Activated CD8-positive, alpha-beta T cell treated with anti-CD3 and anti-CD28 coated beads for 36 hours (primary cell): ENCODE measurements around the gene SYT2. TPM values are rescaled to one million over a fixed set of nuclear protein-coding genes. Genes with fewer than 3 reads are reported as not detected.
"Not testable (repeated sequence)": the region's sequence is repeated elsewhere in the genome, so short reads cannot be mapped to it uniquely, and the experiment has no call there.

Experiments used
- ATAC-seq: fragments of 200-7000 bp; cut with Tn5 transposase; one replicate; pipeline ENCODE4 v1.10.0; 2021; ENCODE audit warnings: mild to moderate bottlenecking, moderate library complexity
- CTCF ChIA-PET: fragments of 350-600 bp; sonication (Branson Sonifier 250); formaldehyde crosslinking; loops from one replicate; lab custom pipeline; 2021; ENCODE audit warnings: antibody characterized with exemption; lab: Charles Lee
- POLR2A ChIA-PET: fragments of 350-600 bp; sonication (Branson Sonifier 250); formaldehyde crosslinking; loops from one replicate; lab custom pipeline; 2021; ENCODE audit warnings: antibody characterized with exemption; lab: Charles Lee
- DNase-seq: peaks from one replicate; pipeline ENCODE4 v3.0.0-alpha.2; 2020
- H3K27ac Mint-ChIP-seq: one replicate; pipeline ENCODE4 v1.8.0; 2021; ENCODE audit warnings: mild to moderate bottlenecking, mixed read lengths
- H3K27me3 Mint-ChIP-seq: one replicate; pipeline ENCODE4 v1.8.0; 2021; ENCODE audit warnings: mixed read lengths
- H3K36me3 Mint-ChIP-seq: one replicate; pipeline ENCODE4 v1.8.0; 2021; ENCODE audit warnings: low read depth, mixed read lengths
- H3K4me1 Mint-ChIP-seq: one replicate; pipeline ENCODE4 v1.8.0; 2021; ENCODE audit warnings: low read depth, mixed read lengths
- H3K4me3 Mint-ChIP-seq: one replicate; pipeline ENCODE4 v1.8.0; 2021; ENCODE audit warnings: mild to moderate bottlenecking, moderate library complexity, mixed read lengths
- H3K9me3 Mint-ChIP-seq: one replicate; pipeline ENCODE4 v1.8.0; 2021; ENCODE audit warnings: mixed read lengths
- intact Hi-C: fragments of 100-400 bp; cut with micrococcal nuclease; formaldehyde crosslinking; loops from one replicate; pipeline ENCODE4 v1.10.0; 2022
- total RNA-seq, 2 experiments: library from RNA; stranded (reverse); gene quantifications; one replicate each; pipeline ENCODE4 v1.2.3, GENCODE V29; 2021
- TF ChIP-seq, protein P1 (sequence below): fragments of 200-600 bp; IDR thresholded peaks from one replicate; pipeline ENCODE4 v1.8.0; 2022; ENCODE audit warnings: antibody characterized with exemption, mild to moderate bottlenecking

The SYT2 gene
- total RNA-seq, 2 experiments from 2014 or later: not detected

DNA sequence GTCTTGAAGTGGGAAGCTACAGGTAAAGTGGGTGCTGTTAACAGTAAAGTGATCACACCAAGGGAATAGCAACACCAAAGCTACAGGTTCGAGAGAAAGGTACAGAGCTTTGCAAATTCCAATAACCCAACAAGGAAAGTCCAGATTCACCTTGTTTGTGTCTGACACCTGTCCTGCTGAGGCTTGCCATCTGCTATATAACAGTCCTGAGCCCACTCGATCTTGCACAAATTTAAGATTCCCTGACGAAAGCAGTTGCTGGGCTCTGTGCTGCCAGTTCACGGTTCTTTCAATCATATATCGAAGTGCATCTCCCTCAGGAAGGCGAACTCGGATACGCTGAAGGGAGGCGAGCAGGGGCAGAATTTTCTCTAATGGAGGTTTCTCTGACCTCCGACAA lies 23.0 kb upstream of the SYT2 start:
- Mint-ChIP-seq H3K36me3 (peaks cover 28% of the 10 kb centered on the region), H3K4me1 (no peaks in the 10 kb centered on the region), H3K27ac (no peak overlapping the region), H3K27me3 (no peaks in the 10 kb centered on the region), H3K9me3 (no peaks in the 10 kb centered on the region), H3K4me3 (no peak overlapping the region)
- ATAC-seq (no peak), DNase-seq (no peak)
- intact Hi-C loops: no loop called here
- TF ChIP-seq, protein P1, sequence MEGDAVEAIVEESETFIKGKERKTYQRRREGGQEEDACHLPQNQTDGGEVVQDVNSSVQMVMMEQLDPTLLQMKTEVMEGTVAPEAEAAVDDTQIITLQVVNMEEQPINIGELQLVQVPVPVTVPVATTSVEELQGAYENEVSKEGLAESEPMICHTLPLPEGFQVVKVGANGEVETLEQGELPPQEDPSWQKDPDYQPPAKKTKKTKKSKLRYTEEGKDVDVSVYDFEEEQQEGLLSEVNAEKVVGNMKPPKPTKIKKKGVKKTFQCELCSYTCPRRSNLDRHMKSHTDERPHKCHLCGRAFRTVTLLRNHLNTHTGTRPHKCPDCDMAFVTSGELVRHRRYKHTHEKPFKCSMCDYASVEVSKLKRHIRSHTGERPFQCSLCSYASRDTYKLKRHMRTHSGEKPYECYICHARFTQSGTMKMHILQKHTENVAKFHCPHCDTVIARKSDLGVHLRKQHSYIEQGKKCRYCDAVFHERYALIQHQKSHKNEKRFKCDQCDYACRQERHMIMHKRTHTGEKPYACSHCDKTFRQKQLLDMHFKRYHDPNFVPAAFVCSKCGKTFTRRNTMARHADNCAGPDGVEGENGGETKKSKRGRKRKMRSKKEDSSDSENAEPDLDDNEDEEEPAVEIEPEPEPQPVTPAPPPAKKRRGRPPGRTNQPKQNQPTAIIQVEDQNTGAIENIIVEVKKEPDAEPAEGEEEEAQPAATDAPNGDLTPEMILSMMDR: no peak
- ChIA-PET POLR2A (interaction anchor here (1.0 kb wide), 1 partner anchor 16 kb away, joined by 3 read pairs; no protein-coding TSS in a partner anchor), CTCF (interaction anchor here (1.0 kb wide), 1 partner anchor 16 kb away, joined by 3 read pairs; no protein-coding TSS in a partner anchor)

DNA sequence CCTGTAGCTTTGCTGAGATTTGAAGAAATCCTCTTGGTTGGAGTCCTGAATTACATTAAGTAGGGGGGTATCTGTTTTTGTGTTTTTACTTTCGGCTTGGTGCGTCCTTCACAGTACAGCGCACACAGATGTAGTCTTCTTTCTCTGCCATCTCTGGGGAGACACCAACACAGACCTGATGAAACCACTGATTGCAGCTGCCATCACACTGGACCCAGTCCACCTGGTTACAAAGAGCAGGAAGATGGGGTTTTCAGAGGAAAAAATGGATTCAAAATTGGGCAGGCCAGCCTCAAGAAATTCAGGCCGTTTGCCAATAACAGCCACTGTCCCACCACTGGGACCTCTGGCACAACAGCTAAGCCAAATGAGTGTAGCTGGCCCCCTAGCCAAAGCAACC lies 18.7 kb upstream of the SYT2 start:
- DNase-seq: no peak
- TF ChIP-seq, protein P1: no peak
- Mint-ChIP-seq H3K27ac (no peak overlapping the region), H3K4me1 (no peaks in the 10 kb centered on the region), H3K9me3 (no peaks in the 10 kb centered on the region), H3K36me3 (peaks cover 28% of the 10 kb centered on the region), H3K4me3 (no peak overlapping the region), H3K27me3 (no peaks in the 10 kb centered on the region)
- no peak for ATAC-seq
- CTCF ChIA-PET: interaction anchor here (1.0 to 2.5 kb wide), 3 partner anchors 9 to 270 kb away, joined by 3 to 17 read pairs (median 5); no protein-coding TSS in a partner anchor
- intact Hi-C loops: no loop called here
- POLR2A ChIA-PET: interaction anchor here (0.6 to 1.1 kb wide), 2 partner anchors 16 to 708 kb away, joined by 3 read pairs; no protein-coding TSS in a partner anchor

DNA sequence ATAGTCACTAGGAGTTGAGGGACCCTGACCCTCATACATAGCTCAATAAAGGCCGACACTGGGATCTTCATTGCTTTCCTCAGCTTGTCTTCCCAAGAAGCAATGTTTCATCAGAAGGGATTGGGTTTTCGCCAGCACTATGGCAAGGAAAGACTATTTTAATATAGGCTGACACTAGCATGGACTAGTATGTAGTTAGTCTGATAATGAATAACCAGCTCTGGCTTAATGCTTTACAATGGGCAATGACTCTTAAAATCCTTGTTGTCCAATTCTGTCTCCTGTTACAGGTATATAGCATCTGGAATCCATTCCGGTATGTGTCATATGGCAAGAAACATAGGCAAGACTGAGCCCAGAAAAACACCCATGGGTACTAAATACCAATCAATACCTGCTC lies 15.3 kb upstream of the SYT2 start:
- H3K36me3 Mint-ChIP-seq: peaks cover 18% of the 10 kb centered on the region
- ChIA-PET CTCF (interaction anchor here (0.9 to 1.9 kb wide), 2 partner anchors 127 to 273 kb away, joined by 3 to 5 read pairs; no protein-coding TSS in a partner anchor), POLR2A (interaction anchor here (0.7 to 1.6 kb wide), 2 partner anchors 9 to 33 kb away, joined by 3 read pairs; no protein-coding TSS in a partner anchor)
- no peak overlapping the region for H3K4me3 Mint-ChIP-seq
- ATAC-seq (no peak), DNase-seq (no peak)
- H3K4me1 Mint-ChIP-seq: no peaks in the 10 kb centered on the region
- H3K9me3 Mint-ChIP-seq: no peaks in the 10 kb centered on the region
- intact Hi-C loops: no loop called here
- TF ChIP-seq, protein P1: no peak
- H3K27me3 Mint-ChIP-seq: no peaks in the 10 kb centered on the region
- no peak overlapping the region for H3K27ac Mint-ChIP-seq

DNA sequence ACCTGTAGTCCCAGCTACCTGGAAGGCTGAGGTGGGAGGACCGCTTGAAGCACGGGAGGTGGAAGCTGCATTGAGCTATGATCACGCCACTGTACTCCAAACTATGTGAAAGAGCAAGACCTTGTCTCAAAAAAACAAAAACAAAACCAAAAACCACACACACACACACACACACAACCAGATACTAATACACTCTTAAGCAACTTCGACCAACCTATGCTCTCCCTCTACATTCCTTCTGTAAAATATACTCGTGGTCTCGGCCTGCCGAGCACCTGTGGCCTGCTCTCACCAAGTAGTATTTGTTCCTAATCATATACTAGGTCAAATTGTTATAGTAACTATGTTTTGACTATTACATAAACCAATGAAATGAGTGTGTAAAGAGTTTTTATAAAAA lies 13.5 kb upstream of the SYT2 start:
- ATAC-seq: no peak
- Mint-ChIP-seq H3K36me3 (peaks cover 9% of the 10 kb centered on the region), H3K27me3 (no peaks in the 10 kb centered on the region), H3K4me1 (peaks cover 4% of the 10 kb centered on the region), H3K4me3 (no peak overlapping the region), H3K9me3 (no peaks in the 10 kb centered on the region), H3K27ac (no peak overlapping the region)
- no peak for DNase-seq
- intact Hi-C loops: no loop called here
- ChIA-PET POLR2A (no interaction called here), CTCF (interaction anchor here (1.1 kb wide), 1 partner anchor 11 kb away, joined by 3 read pairs; no protein-coding TSS in a partner anchor)
- TF ChIP-seq, protein P1: no peak

DNA sequence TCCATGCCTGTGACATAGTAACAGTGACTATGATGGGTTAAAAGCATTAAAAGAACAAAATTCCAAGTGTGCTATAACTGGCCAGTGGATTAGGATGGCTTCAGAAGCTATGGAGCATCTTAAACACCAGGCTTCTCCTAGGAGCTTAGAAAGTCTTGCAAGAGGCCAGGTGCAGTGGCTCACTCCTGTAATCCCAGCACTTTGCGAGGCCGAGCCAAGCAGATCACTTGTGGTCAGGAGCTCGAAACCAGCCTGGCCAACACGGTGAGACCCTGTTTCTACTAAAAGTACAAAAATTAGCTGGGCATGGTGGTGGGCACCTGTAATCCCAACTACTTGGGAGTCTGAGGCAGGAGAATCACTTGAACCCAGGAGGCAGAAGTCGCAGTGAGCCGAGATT lies 12.8 kb upstream of the SYT2 start:
- intact Hi-C loops, H3K4me1 Mint-ChIP-seq, ATAC-seq, H3K27ac Mint-ChIP-seq, H3K27me3 Mint-ChIP-seq, H3K4me3 Mint-ChIP-seq, POLR2A ChIA-PET, DNase-seq, H3K36me3 Mint-ChIP-seq, H3K9me3 Mint-ChIP-seq: not testable (repeated sequence)
- CTCF ChIA-PET: interaction anchor here (1.1 kb wide), 1 partner anchor 10 kb away, joined by 3 read pairs; no protein-coding TSS in a partner anchor
